ENCODE data around the gene RADIL.

RADIL gene

GRCh38 chr7:4904346-4904745 lies 20.8 kb upstream of the RADIL start:
- Histone ChIP-seq H3K9me3 (ENCODE audit: insufficient read depth, low read depth, low read length) (no peaks in the 10 kb centered on the region), H3K4me3 (ENCODE audit: low read length, poor library complexity, severe bottlenecking) (no peak overlapping the region), H3F3A (ENCODE audit: low read depth) (no peaks in the 10 kb centered on the region), H3K9me2 (replicated peaks; ENCODE audit: low read depth, low read length) (no peaks in the 10 kb centered on the region), H3K27me3 (ENCODE audit: insufficient read depth, low read length, poor library complexity, severe bottlenecking) (no peaks in the 10 kb centered on the region), H2AFZ (ENCODE audit: low read length) (no peak overlapping the region), H3K79me2 (ENCODE audit: insufficient read depth, low read length) (no peaks in the 10 kb centered on the region), H3K4me1 (ENCODE audit: insufficient read depth, low read length, poor library complexity, severe bottlenecking) (no peaks in the 10 kb centered on the region), H3K4me2 (ENCODE audit: low read depth, low read length, poor library complexity, severe bottlenecking) (no peak overlapping the region), H4K20me1 (ENCODE audit: insufficient read depth, low read length, poor library complexity, severe bottlenecking) (no peaks in the 10 kb centered on the region), H3K36me3 (ENCODE audit: insufficient read depth, low read length) (no peaks in the 10 kb centered on the region), H3K9ac (ENCODE audit: low read depth, low read length, poor library complexity, severe bottlenecking) (no peak overlapping the region)
- no peak for TF ChIP-seq EZH2phosphoT487 (IDR thresholded peaks at IDR 0.05; ENCODE audit: borderline replicate concordance)
- TF ChIP-seq CTCF (conservative IDR thresholded peaks at IDR 0.05; ENCODE audit: low read length) = no peak

GRCh38 chr7:4895766-4896165 lies 12.2 kb upstream of the RADIL start:
- no peak overlapping the region for H3K9ac ChIP-seq (ENCODE audit: low read depth, low read length, poor library complexity, severe bottlenecking)
- no peaks in the 10 kb centered on the region for H3K36me3 ChIP-seq (ENCODE audit: insufficient read depth, low read length)
- no peaks in the 10 kb centered on the region for H4K20me1 ChIP-seq (ENCODE audit: insufficient read depth, low read length, poor library complexity, severe bottlenecking)
- H3K4me3 ChIP-seq (ENCODE audit: low read length, poor library complexity, severe bottlenecking) = no peak overlapping the region
- no peak overlapping the region for H3K4me2 ChIP-seq (ENCODE audit: low read depth, low read length, poor library complexity, severe bottlenecking)
- no peaks in the 10 kb centered on the region for H3F3A ChIP-seq (ENCODE audit: low read depth)
- peaks cover 4% of the 10 kb centered on the region; the same call in 1 of the 2 replicates for H3K9me3 ChIP-seq (ENCODE audit: insufficient read depth, low read depth, low read length)
- no peaks in the 10 kb centered on the region for H3K9me2 ChIP-seq (replicated peaks; ENCODE audit: low read depth, low read length)
- H3K79me2 ChIP-seq (ENCODE audit: insufficient read depth, low read length) = no peaks in the 10 kb centered on the region
- H2AFZ ChIP-seq (ENCODE audit: low read length) = no peak overlapping the region
- H3K27me3 ChIP-seq (ENCODE audit: insufficient read depth, low read length, poor library complexity, severe bottlenecking) = no peaks in the 10 kb centered on the region
- no peak for TF ChIP-seq EZH2phosphoT487 (IDR thresholded peaks at IDR 0.05; ENCODE audit: borderline replicate concordance)
- TF ChIP-seq CTCF (conservative IDR thresholded peaks at IDR 0.05; ENCODE audit: low read length) = no peak
- no peaks in the 10 kb centered on the region for H3K4me1 ChIP-seq (ENCODE audit: insufficient read depth, low read length, poor library complexity, severe bottlenecking)

- H4K20me1 ChIP-seq (ENCODE audit: insufficient read depth, low read length, poor library complexity, severe bottlenecking) = no peaks in the 10 kb centered on the region
- H3K9ac ChIP-seq (ENCODE audit: low read depth, low read length, poor library complexity, severe bottlenecking) = no peak overlapping the region
- no peaks in the 10 kb centered on the region for H3K79me2 ChIP-seq (ENCODE audit: insufficient read depth, low read length)
- no peaks in the 10 kb centered on the region for H3K36me3 ChIP-seq (ENCODE audit: insufficient read depth, low read length)
- H3F3A ChIP-seq (ENCODE audit: low read depth) = no peaks in the 10 kb centered on the region
- H3K4me3 ChIP-seq (ENCODE audit: low read length, poor library complexity, severe bottlenecking) = no peak overlapping the region
- no peaks in the 10 kb centered on the region for H3K9me2 ChIP-seq (replicated peaks; ENCODE audit: low read depth, low read length)
- no peaks in the 10 kb centered on the region for H3K4me1 ChIP-seq (ENCODE audit: insufficient read depth, low read length, poor library complexity, severe bottlenecking)
- no peak overlapping the region for H2AFZ ChIP-seq (ENCODE audit: low read length)
- peaks cover 4% of the 10 kb centered on the region; the same call in 1 of the 2 replicates for H3K9me3 ChIP-seq (ENCODE audit: insufficient read depth, low read depth, low read length)
- H3K4me2 ChIP-seq (ENCODE audit: low read depth, low read length, poor library complexity, severe bottlenecking) = no peak overlapping the region
- TF ChIP-seq EZH2phosphoT487 (IDR thresholded peaks at IDR 0.05; ENCODE audit: borderline replicate concordance) (no peak), CTCF (conservative IDR thresholded peaks at IDR 0.05; ENCODE audit: low read length) (no peak)
- H3K27me3 ChIP-seq (ENCODE audit: insufficient read depth, low read length, poor library complexity, severe bottlenecking) = no peaks in the 10 kb centered on the region
Observed at GRCh38 chr7:4894482-4894881, 11.0 kb upstream of the RADIL start.
